Calu3 (cell line): ENCODE results near the gene OR5M8. TPM values are rescaled to one million over a fixed set of nuclear protein-coding genes. Genes with fewer than 3 reads are reported as not detected.

ENCODE experiments used
- BruUV-seq: library from RNA; stranded (reverse); fragments of 400-500 nt; replicated peaks from 2 replicates; lab custom pipeline; 2021; lab: Mats Ljungman, UMichigan
- CTCF ChIA-PET: fragments of 300-600 bp; sonication (Branson Sonifier 250); formaldehyde crosslinking; loops from one replicate; lab custom pipeline; 2022; ENCODE audit warnings: antibody characterized with exemption; lab: Charles Lee
- DNase-seq: peaks from one replicate; pipeline ENCODE4 v3.0.0; 2022
- H3K27ac Mint-ChIP-seq: one replicate; pipeline ENCODE4 v1.8.0; 2022; ENCODE audit warnings: mixed read lengths; ENCODE audit not compliant: unreplicated experiment
- H3K27me3 Mint-ChIP-seq: one replicate; pipeline ENCODE4 v1.8.0; 2022; ENCODE audit warnings: mixed read lengths; ENCODE audit not compliant: unreplicated experiment
- H3K36me3 Mint-ChIP-seq: one replicate; pipeline ENCODE4 v1.8.0; 2022; ENCODE audit warnings: mild to moderate bottlenecking, moderate library complexity, mixed read lengths; ENCODE audit not compliant: insufficient read depth, unreplicated experiment
- H3K4me1 Mint-ChIP-seq: one replicate; pipeline ENCODE4 v1.8.0; 2022; ENCODE audit warnings: mild to moderate bottlenecking, low read depth, mixed read lengths; ENCODE audit not compliant: unreplicated experiment
- H3K4me3 Mint-ChIP-seq: one replicate; pipeline ENCODE4 v1.8.0; 2022; ENCODE audit warnings: mild to moderate bottlenecking, low read depth, moderate library complexity, mixed read lengths; ENCODE audit not compliant: unreplicated experiment
- H3K9me3 Mint-ChIP-seq: one replicate; pipeline ENCODE4 v1.8.0; 2022; ENCODE audit warnings: low read depth, mixed read lengths; ENCODE audit not compliant: unreplicated experiment
- CTCF ChIP-seq: fragments of 200-600 bp; IDR thresholded peaks from one replicate; pipeline ENCODE4 v1.8.0; 2022; ENCODE audit warnings: antibody characterized with exemption; ENCODE audit not compliant: unreplicated experiment
- intact Hi-C: fragments of 100-400 bp; cut with micrococcal nuclease; formaldehyde crosslinking; loops from one replicate; pipeline ENCODE4 v1.10.0; 2022; ENCODE audit not compliant: unreplicated experiment
- total RNA-seq: library from RNA; stranded (reverse); gene quantifications from 2 replicates; pipeline ENCODE4 v1.2.3, GENCODE V29; 2022

The OR5M8 gene
- total RNA-seq, 1 experiment from 2014 or later, result not detected

DNA sequence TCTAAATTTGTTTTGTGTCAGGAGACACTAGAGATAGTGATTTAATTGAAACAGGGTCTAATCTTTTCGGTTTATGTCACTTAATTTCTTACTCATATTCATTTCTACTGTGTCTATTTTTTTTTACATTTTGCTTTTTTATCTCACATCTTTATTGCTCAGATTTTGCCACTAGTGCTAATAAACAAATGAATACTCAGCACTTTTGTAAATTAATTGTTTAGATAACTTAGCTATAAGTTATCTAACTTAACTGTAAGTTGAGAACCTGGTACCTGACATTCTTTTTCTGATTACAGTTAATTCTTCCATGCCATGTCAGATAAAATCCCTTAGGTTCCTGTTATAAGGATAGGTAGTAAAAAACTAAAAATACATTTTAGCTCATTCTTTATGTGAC is 22.1 kb upstream of the OR5M8 start:
- CTCF ChIA-PET, result no interaction called here
- H3K9me3 Mint-ChIP-seq, result peaks cover 8% of the 10 kb centered on the region
- intact Hi-C loops, result no loop called here
- H3K4me1 Mint-ChIP-seq, result no peaks in the 10 kb centered on the region
- TF ChIP-seq CTCF, result no peak
- H3K4me3 Mint-ChIP-seq, result no peak overlapping the region
- no TSS peak for BruUV-seq
- no peaks in the 10 kb centered on the region for H3K36me3 Mint-ChIP-seq
- H3K27me3 Mint-ChIP-seq, result no peaks in the 10 kb centered on the region
- no peak for DNase-seq
- no peak overlapping the region for H3K27ac Mint-ChIP-seq

- no TSS peak for BruUV-seq
- DNase-seq, result peak; percentile 17
- TF ChIP-seq CTCF, result no peak
- CTCF ChIA-PET, result no interaction called here
- Mint-ChIP-seq H3K36me3 (no peaks in the 10 kb centered on the region), H3K9me3 (peaks cover 8% of the 10 kb centered on the region), H3K4me3 (no peak overlapping the region), H3K27me3 (no peaks in the 10 kb centered on the region), H3K4me1 (no peaks in the 10 kb centered on the region), H3K27ac (no peak overlapping the region)
- intact Hi-C loops, result no loop called here
Measured at GRCh38 chr11:56509439-56509838, 18.3 kb upstream of the OR5M8 start.

GRCh38 chr11:56497010-56497409 is 5.8 kb upstream of the OR5M8 start:
- no peaks in the 10 kb centered on the region for H3K4me1 Mint-ChIP-seq
- CTCF ChIA-PET, result no interaction called here
- H3K4me3 Mint-ChIP-seq, result no peak overlapping the region
- no peaks in the 10 kb centered on the region for H3K36me3 Mint-ChIP-seq
- H3K9me3 Mint-ChIP-seq, result peaks cover 10% of the 10 kb centered on the region
- intact Hi-C loops, result no loop called here
- BruUV-seq, result no TSS peak
- no peak for DNase-seq
- no peak overlapping the region for H3K27ac Mint-ChIP-seq
- no peaks in the 10 kb centered on the region for H3K27me3 Mint-ChIP-seq
- TF ChIP-seq CTCF, result no peak

DNA sequence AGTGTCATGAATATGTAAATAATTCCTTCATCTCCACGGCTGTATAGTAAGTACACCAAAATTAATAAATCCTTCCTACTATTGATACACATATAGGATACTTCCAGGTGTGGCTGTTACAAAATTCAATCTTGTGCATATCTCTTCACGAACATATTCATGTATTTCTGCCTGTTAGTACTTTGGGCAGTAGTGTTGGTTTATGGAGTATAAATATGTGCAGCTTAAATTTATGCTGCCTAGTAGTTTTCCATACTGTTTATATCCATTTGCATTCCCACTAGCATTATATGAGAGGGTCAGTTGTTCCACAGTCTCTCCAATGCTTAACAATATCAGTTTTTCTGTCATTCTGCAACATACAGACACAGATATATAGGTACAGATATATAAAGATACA is 3.9 kb upstream of the OR5M8 start:
- intact Hi-C loops, result no loop called here
- CTCF ChIA-PET, result no interaction called here
- no peak for TF ChIP-seq CTCF
- H3K27ac Mint-ChIP-seq, result no peak overlapping the region
- peaks cover 8% of the 10 kb centered on the region for H3K9me3 Mint-ChIP-seq
- H3K4me3 Mint-ChIP-seq, result no peak overlapping the region
- no peaks in the 10 kb centered on the region for H3K36me3 Mint-ChIP-seq
- no peaks in the 10 kb centered on the region for H3K4me1 Mint-ChIP-seq
- no peaks in the 10 kb centered on the region for H3K27me3 Mint-ChIP-seq
- DNase-seq, result no peak
- no TSS peak for BruUV-seq
